NCI-H1092 treated with DMSO at 0.1 percent for 48 hours (cell line): Measurements from ENCODE around the gene TMEM120B.
A peak's percentile ranks its signal among the peaks of the same experiment; 100 is the strongest.
"Not testable (repeated sequence)": the region's sequence is repeated elsewhere in the genome, so short reads cannot be mapped to it uniquely, and the experiment has no call there.

ENCODE experiments used
- DNase-seq: peaks from one replicate; lab custom pipeline; 2025; lab: John Stamatoyannopoulos, UW

Gene TMEM120B

DNA sequence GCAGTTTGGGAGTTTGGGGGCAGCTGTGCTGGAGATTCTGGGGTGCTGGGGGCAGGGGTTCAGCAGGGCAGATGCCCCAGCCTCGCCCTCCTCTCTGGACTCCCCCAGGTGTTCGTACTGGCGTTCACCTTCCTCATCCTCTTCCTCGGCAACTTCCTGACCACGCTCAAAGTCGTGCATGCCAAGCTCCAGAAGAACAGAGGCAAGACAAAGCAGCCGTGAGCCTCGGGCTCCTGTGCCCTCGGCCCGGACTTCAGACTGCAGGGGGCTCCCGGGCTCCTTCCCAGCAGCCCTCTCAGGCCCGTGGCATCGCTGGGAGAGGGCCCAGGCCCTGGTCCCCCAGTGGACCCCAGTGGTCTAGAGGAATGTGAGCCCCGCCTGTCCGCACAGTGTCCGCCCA is 62.9 kb downstream of the TMEM120B start:
- no peak for DNase-seq

DNA sequence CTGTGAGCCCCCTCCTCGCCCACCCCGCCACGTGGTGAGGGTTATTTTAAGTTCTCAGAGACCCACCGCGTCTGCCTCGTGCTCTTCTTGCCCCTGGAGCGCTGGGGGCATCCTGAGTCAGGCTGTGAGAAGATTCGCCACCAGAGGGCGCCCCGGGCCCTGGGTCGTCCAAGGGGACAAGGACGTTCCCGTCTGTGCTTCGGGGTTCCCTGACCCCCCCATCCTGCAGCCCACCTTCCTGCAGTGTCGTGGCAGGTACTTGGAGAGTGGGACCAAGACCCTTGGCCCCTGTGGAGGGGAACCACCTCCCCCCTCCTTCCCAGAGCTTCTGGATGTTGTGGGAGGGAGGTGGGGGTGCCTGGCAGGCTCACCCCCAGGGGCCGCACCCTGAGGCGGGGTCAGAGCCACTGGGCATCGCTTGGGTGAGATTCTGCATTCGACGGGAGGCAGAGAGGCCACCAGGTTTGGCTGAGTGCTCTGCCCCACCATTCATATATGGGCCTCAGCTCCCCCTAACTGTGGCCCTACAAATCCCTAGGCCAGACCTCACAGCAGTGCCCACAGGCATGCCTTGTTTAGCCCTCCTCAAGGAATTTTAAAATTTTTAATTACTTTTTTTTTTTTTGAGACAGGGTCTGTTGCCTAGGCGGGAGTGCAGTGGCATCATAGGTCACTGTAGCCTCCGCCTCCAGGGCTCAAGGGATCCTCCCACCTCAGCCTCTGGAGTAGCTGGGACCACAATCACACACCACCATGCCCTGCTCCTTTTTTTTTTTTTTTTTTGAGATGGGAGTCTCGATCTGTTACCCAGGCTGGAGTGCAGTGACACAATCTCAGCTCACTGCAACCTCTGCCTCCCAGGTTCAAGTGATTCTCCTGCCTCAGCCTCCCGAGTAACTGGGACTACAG is 63.9 kb downstream of the TMEM120B start:
- peak; percentile 19 for DNase-seq

DNA sequence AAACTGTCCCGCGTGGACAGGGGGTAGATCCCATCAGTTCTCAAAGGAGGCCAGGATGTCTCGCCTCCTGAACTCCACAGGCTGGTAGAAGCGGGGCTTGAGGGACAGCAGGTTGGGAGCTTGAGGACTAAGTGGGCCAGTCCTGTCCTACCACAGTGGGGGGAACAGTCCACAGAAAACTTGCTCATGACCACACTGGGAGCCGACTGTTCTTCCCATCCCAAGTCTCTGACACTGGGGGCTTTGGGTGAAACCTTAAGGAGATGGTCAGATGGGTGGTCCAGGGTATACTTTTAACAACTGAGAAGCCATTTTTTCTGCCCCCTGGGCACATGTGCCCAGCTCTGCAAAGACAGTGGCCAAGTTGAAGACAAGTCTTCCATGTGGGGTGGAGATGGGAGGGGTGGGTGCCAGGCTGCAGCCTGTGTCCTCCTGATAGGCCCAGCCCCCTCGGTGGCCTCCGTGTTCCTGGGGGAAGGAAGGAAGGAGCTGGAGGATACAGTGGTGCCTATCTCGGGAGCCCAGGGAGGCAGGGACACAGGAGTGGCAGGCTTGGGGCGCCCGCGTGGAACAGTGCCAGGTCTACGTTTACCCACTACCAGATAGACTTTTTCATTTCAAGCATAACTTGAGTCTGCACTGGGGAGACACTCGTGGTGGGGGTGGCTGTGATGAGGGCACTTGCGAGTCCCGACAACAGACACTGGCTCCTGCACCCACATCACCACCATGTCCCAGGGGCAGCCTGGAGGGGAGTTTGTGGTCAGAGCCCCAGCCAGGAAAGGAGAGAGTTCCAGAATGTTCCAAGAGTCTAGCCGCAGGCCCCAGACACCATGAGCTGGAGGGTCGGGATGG is 66.2 kb downstream of the TMEM120B start:
- DNase-seq: no peak

DNA sequence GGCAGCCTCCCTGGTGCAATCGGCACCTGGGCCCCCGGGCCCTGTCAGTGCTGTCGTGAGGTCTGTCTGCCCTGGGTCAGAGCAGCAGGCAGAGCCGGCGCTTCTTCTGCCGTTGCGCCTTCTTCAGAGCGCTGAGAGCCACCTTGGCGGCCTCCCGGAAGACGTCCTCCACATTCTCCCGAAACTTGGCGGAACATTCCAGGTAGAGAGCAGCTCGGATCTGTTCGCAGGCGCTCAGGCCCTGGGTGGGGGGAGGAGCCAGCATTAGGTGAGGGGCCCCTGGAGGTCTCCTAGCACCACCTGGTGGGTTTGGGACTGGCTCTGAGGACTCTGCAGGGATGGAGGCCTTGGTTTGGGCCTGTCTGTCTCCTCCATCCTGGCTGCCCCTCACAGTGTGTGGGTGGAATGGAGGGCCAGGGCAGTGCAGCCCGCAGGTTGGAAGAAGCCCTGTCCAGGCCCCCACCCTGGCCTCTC is 66.9 kb downstream of the TMEM120B start:
- DNase-seq: no peak

DNA sequence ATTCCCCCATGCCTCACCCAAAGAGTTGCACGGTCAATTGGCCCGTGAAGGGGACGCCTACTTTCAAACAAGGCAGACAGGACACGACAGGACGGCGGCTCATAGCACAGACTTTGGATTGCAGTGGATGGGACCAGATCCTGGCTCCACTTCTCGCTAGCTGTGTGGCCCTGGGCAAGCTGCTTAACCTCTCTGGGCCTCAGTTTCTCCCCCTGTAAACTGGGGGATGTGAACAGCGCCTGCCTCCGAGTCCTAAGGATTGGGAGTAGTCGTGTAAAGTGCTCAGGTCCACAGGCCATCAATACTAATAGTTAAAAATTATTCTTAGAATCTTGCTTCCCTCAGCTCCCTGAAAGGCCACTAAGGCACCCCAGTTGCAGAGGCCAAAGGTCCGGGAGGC is 67.9 kb downstream of the TMEM120B start:
- no peak for DNase-seq

DNA sequence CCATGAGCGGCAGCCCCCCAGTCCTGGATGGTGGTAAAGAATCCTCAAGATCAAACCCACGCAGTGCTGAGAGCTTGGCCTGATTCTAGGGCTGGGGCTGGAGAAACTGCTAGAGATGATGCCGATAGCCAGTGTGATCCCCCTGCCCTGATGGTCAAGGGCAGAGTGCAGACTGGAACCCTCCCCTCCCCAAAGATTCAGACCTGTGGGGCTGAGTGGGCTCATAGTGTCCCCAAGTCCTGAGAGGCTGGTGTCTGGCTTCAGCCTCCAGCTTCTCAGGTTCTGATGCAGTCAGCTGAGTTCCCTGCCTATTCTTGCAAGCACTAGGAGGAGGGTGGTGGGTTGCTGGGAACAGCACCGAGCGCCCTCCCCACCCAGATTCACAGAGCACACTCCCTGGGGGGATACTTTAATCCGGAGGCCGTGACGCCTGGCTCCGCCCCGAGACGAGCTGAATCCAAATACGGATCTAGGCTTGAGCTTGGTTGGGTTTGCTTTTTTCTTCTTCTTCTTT is 69.0 kb downstream of the TMEM120B start:
- no peak for DNase-seq

DNA sequence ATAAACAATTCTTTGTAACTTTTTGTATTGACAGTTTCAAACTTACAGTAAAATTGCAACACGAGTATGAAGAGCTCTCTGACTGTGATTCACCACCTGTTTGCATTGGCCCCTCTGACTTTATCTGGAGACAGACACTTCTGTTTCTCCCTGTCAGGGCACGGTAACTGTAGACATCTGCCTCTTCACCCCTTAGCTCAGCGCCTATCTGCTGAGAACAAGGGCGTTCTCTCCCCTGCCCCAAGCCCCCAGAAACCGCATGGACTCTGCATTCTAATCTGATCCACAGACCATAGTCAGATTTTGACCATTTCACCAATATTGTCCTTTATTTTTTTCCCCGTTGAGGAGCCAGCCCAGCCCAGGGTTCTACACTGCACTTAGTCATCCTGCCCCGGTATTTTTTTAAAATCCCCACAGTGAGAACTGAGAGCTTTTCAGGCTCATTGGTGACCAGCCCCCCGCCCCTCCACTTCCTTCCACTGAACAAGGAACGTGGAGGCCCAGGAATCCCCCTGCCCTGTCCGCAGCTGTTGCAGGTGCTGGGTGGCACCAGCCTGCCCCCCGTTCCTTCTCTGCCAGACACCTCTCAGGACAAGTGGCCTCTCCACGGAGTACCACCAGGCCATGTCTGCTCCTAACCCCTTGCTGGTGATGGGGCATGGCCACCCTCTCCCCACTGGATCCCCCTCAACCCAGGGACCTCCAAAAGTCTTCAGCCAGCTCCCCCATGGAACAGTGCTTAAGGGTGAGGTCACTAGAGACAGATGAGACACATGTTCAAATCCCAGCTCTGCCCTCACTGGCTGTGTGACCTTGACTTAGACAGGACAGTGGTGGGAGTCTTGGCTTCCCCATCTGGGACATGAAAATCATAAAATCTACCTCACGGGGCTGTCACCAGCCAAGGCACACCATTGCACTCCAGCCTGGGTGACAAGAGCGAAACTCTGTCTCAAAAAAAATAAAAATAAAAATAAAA is 69.7 kb downstream of the TMEM120B start:
- DNase-seq: no peak

DNA sequence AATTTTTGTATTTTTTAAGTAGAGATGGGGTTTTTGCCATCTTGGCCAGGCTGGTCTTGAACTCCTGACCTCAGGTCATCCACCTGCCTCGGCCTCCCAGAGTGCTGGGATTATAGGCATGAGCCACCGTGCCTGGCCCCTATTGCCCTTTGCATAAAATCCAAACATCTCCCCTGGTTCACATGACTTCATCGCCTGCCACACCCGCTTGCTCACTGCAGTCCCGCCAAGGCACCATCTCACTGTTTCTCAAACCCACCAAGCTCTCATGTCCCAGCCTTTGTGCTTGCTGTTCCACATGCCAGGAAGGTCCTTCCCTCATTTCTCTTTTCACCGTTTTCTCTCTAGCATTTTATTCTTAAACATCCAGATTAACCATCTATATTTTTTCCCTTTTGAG is 71.2 kb downstream of the TMEM120B start:
- no peak for DNase-seq

DNA sequence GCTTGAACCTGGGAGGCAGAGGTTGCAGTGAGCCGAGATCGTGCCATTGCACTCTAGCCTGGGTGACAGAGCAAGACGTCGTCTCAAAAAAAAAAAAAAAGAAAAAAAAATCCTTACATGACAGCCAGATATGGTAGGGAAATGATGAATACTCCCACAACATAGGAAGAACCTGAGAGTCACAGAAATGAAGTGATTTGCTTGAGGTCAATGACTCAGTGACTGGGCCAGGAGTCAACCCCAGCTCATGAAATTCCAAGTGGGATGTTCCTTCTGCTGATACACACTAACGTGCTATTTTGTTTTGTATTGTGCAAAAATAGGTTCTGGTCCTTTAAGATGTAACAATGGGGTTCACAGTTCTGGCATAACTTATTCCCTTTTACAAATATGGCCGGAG is 71.9 kb downstream of the TMEM120B start:
- no peak for DNase-seq

DNA sequence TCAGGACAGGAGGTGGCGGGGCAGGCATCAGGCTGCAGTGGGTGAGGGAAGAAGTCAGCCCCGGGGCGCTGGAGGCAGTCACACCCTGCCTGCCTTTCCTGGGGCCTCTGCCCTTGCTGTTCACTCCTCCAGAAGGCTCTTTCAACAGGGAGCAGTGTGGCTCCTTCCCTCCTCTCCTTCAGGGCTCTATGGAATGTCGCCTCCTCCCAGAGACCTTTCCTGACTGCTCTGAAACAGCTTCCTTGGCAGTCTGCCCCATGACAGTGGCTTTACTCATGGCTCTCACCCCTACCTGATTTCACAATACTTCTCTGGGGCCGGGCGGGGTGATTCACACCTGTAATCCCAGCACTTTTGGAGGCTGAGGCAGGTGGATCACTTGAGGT is 73.9 kb downstream of the TMEM120B start:
- DNase-seq: no peak

DNA sequence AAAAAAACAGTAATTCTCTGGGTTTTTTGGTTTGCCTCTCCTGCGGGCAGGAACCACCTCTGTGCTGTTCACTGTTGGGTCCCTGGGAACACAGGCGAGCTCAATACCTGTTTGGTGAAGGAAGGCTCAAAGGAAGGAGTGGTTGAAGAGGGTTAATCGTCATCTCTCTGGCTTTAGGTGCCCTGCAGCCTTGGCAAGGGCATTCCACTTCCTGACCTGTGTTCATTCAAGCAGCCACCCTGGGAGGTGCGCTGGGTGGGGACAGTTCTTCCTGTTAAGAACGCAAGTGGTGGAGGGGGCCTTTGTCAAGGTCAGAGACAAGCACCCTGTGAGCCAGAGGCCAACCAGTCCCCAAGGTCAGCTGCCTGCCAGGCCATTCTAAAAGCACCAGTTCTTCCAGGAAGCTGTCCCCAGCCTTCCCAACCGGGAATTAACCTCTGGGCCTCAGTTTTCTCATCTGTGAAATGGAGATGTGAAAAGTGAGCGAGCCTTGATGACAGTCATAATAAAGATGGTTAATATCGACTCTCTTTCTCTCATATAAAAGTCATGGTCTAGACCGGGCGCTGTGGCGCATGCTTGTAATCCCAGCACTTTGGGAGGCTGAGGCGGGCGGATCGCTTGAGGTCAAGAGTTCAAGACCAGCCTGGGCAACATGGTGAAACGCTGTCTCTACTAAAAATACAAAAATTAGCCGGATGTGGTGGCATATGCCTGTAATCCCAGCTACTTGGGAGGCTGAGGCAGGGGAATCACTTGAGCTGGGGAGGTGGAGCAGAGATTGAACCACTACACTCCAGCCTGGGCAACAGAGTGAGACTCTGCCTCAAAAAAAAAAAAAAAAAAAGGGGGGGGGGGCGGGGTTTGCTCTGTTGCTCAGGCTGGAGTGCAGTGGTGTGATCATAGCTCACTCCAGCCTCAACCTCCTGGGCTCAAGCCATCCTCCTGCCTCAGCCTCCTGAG is 74.8 kb downstream of the TMEM120B start:
- DNase-seq: no peak

DNA sequence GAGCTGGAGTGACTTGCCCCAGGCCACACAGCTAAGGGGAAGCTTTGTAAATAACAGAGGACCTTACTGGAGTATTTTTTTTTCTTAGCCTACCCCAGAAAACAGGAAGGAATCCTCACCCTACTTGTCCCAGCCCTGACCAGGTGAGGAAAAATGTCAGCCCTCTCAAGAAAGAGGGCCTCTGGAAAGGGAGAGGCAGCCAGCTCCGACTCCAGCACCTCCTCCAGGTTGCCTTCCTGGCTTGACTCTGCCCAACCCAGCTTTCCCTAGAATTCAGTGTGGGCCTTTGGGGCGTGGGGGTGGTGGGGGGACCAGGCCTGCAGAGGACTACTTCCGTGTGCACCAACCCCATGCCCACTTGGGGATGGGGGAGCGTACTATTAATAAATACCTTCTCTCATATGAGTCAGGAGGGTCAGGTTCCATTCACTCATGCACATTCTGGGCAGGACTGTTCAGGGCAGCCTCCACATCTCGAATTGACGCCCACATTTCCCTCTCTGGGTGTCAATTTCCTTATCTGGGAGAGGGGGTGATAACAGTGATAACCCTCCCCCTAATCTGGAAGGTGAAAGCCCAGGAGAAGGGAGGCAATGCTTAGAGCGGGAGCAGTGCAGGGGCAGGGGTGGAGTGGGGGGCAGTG is 75.7 kb downstream of the TMEM120B start:
- no peak for DNase-seq

DNA sequence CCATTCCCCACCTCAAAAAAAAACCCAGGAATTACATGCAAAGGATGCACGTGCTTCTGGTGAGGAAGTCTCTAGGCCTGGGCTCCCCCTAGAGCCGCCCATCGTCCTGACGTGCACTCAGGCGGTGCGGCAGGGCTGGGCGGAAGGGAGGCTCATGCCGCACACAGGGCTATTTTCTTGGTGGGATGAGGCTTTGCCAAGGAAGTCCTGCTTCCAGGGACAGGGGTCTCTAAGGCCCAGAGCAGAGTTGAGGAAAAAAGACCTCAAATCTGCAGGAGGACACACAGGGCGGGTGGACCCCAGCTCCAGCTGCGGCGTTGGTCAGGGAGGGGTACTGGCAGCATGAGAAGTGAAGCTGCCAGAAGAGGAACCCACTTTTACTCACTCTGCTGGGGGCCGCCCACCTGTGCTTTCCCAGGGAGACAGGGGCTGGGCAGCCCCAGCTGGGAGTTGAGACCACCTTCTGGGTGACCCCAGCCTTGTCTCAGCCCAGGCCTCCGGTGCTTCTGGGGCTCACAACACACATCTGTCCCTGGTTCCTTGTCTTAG is 76.8 kb downstream of the TMEM120B start:
- DNase-seq: no peak

DNA sequence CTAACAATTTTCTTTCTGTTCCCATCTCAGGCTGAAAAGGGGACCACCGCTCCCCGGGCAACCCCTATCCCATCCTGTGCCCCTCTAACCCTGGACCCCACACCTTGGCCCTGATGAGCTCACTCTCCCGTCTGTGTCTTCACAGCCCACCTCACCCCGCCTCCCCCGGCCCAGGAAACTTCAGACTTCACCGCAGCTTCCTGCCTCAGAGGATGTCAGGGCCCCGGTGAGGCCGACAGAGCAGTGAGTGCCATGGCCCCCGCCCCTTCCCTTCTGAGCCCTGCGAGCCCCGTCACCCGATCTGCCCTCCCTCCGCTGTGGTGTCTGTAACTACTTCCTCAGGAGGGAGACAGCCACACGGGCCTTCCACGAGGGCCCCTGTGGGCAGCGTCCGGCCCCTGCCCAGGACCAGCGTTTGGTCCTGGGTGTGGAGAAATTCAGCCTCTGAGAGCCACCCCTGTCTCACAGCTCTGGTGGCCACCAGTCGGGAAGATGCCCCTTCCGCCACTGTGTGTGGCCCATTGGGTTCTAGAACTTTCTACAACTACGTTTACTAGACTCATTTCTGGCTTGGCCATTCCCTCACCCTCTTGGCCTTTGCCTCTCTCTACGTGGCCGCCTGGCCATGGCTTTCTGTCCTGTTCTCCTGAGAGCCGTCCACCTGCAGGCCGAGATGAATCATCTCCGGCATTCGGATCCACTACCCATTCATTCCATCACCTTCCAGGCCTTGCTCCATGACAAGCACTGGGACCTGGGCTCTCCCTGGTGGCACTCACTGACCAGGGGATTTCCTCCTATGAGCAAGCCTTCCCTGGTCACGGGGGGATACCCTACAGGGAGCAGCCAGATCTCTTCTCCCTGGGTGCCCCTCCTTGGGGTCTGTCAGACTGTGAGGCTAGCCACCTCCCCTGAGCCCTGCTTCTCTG is 77.5 kb downstream of the TMEM120B start:
- DNase-seq: no peak

DNA sequence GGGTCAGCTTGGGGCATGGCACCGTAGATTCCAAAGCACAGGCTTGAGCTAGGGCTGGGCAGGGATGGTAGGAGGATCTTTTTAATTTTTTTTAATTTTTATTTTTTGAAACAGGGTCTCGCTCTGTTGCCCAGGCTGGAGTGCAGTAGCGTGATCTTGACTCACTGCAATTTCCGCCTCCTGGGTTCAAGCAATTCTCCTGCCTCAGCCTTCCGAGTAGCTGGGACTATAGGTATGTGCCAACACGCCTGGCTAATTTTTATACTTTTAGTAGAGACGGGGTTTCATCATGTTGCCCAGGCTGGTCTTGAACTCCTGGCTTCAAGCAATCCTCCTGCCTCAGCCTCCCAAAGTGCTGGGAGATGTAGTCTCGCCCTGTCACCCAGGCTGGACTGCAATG is 78.2 kb downstream of the TMEM120B start:
- DNase-seq: not testable (repeated sequence)

DNA sequence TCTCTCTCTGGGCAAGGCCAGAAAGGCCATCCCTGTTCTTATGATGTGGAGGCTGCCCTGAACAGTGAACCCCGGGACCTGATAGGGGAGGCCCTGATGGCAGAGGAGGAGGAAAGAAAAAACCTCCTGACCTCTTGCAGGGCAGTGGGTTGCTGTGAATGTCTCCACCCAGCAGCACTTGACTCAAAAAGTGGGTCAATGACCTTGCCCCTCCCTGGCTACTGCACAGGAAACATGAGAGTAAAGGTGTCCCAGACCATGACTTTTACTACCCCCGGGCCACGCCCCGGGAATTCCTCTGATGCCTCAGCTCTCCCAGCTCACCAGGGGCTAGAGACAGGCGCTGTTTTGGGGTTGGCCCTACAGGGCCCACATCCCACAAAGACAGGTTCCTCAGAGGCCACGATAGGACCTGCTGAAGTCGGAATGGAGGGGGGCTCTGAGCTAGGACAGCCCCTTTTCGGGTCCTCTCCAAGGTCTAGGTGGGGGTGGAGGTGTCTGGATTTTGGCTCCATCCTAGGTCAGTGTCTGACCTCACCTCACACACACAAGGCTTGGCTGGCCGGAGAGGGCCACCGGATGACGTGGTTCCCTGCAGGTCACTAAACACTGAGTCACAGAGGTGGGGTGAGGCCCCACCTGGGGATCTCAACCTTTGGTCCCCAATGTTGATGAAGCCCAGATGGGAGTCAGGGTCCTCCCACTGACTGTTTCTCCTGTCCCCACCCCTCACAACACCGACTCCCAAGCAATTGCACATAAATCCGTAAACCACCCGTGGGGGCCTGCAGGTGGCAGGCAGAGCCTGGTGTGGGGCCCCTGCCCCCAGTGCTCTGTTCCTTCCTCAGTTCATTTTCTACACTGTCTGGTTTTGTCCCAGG is 79.4 kb downstream of the TMEM120B start:
- DNase-seq: no peak
